HCT116 (cell line): ENCODE data around the gene CTAGE9. TPM values are rescaled to one million over a fixed set of nuclear protein-coding genes. Genes with fewer than 3 reads are reported as not detected.

Experiments used
- ATAC-seq: fragments of 200-7000 bp; cut with Tn5 transposase; 2 replicates; pipeline ENCODE4 v1.9.1; 2020; ENCODE audit warnings: mild to moderate bottlenecking, moderate library complexity
- BruUV-seq: library from RNA; stranded (reverse); fragments of 400-500 nt; replicated peaks from 2 replicates; lab custom pipeline; 2021; lab: Mats Ljungman, UMichigan
- CTCF ChIA-PET: fragments of 300-600 bp; sonication (Branson Sonifier 250); formaldehyde crosslinking; loops from one replicate; lab custom pipeline; 2021; ENCODE audit warnings: antibody characterized with exemption; lab: Charles Lee
- POLR2A ChIA-PET: fragments of 300-600, 350-600 bp; sonication (Branson Sonifier 250); formaldehyde crosslinking; loops from one replicate; lab custom pipeline; 2021; ENCODE audit warnings: antibody characterized with exemption; lab: Charles Lee
- RAD21 ChIA-PET, 2 experiments: fragments of 300-600 bp; sonication (Branson Sonifier 250); formaldehyde crosslinking; loops; one replicate each; lab custom pipeline; 2023; ENCODE audit warnings: low total read pairs in 2 of 2; ENCODE audit not compliant: uncharacterized antibody in 2 of 2, unreplicated experiment in 2 of 2, low non-redundant PET in 1 of 2; lab: Charles Lee
- DNase-seq: peaks from one replicate; pipeline ENCODE4 v3.0.0-alpha.2; 2010; ENCODE audit warnings: low read depth, low spot score
- H2AFZ ChIP-seq: fragments of 200-600 bp; shearing (Covaris generic), sonication (generic); 2 replicates; pipeline ENCODE4 v1.6.1; 2017; ENCODE audit warnings: low read depth, mixed run types, mixed read lengths, antibody characterized with exemption, low read length; ENCODE audit not compliant: poor library complexity, severe bottlenecking
- H3K27ac ChIP-seq: 2 replicates; pipeline ENCODE4 v1.5.1; 2012; ENCODE audit warnings: low read depth, low read length
- H3K27me3 ChIP-seq: fragments of 200-600 bp; sonication (generic); 2 replicates; pipeline ENCODE4 v1.6.1; 2016; ENCODE audit warnings: mixed run types, low read length, mixed read lengths; ENCODE audit not compliant: insufficient read depth
- H3K36me3 ChIP-seq, 2 experiments: fragments of 200-500 bp in 1 of 2; fragments of 200-600 bp in 1 of 2; sonication (Bioruptor generic) in 1 of 2; sonication (generic) in 1 of 2; 2 replicates each; pipeline versions ENCODE4 v1.5.1 to v1.6.1; 2014 to 2016; ENCODE audit warnings: low read length in 2 of 2, inconsistent platforms in 1 of 2, mixed read lengths in 1 of 2, mixed run types in 1 of 2; ENCODE audit not compliant: insufficient read depth in 2 of 2, control insufficient read depth in 1 of 2
- H3K4me1 ChIP-seq, 2 experiments: fragments of 200-600 bp in 1 of 2; sonication (generic) in 1 of 2; 2 replicates each; pipeline versions ENCODE4 v1.5.1 to v1.6.1; 2012 to 2017; ENCODE audit warnings: low read length in 2 of 2, inconsistent platforms in 1 of 2, mild to moderate bottlenecking in 1 of 2, mixed read lengths in 1 of 2, mixed run types in 1 of 2, moderate library complexity in 1 of 2; ENCODE audit not compliant: insufficient read depth in 2 of 2, control insufficient read depth in 1 of 2
- H3K4me2 ChIP-seq: fragments of 200-600 bp; sonication (generic); 2 replicates; pipeline ENCODE4 v1.6.1; 2017; ENCODE audit warnings: mixed run types, low read length, mixed read lengths
- H3K4me3 ChIP-seq, 2 experiments: fragments of 200-600 bp in 1 of 2; sonication (generic) in 1 of 2; replicated peaks in 1 of 2; 2 replicates each; pipeline ENCODE4 v1.5.1; 2011 to 2016; ENCODE audit warnings: low read length in 2 of 2, control low read depth in 1 of 2, low read depth in 1 of 2, mild to moderate bottlenecking in 1 of 2, mixed read lengths in 1 of 2, mixed run types in 1 of 2
- H3K79me2 ChIP-seq: fragments of 200-600 bp; sonication (generic); 2 replicates; pipeline ENCODE4 v1.6.1; 2017; ENCODE audit warnings: mild to moderate bottlenecking, mixed run types, low read length, moderate library complexity, mixed read lengths; ENCODE audit not compliant: insufficient read depth
- H3K9ac ChIP-seq: fragments of 200-600 bp; sonication (generic); 2 replicates; pipeline ENCODE4 v1.6.1; 2016; ENCODE audit warnings: low read length, mixed read lengths
- H3K9me2 ChIP-seq: fragments of 200-600 bp; sonication (generic), shearing (Covaris generic); 2 replicates; pipeline ENCODE4 v1.6.1; 2017; ENCODE audit warnings: mixed run types, mild to moderate bottlenecking, moderate library complexity; ENCODE audit not compliant: insufficient read depth
- H3K9me3 ChIP-seq, 2 experiments: fragments of 200-500 bp in 1 of 2; fragments of 200-600 bp in 1 of 2; sonication (Bioruptor generic) in 1 of 2; sonication (generic) in 1 of 2; 2 replicates each; pipeline ENCODE4 v1.6.1; 2014 to 2017; ENCODE audit warnings: low read length in 2 of 2, mixed read lengths in 2 of 2, inconsistent platforms in 1 of 2, low read depth in 1 of 2, mild to moderate bottlenecking in 1 of 2, mixed run types in 1 of 2, moderate library complexity in 1 of 2; ENCODE audit not compliant: control insufficient read depth in 1 of 2, insufficient read depth in 1 of 2
- H4K20me1 ChIP-seq: fragments of 200-600 bp; sonication (generic), shearing (Covaris generic); 2 replicates; pipeline ENCODE4 v1.6.1; 2017; ENCODE audit warnings: mixed run types, mild to moderate bottlenecking, moderate library complexity; ENCODE audit not compliant: insufficient read depth
- CBX3 ChIP-seq: IDR thresholded peaks from 2 replicates; pipeline ENCODE4 v1.6.1; 2012; ENCODE audit warnings: low read depth
- CEBPB ChIP-seq: IDR thresholded peaks from 2 replicates; pipeline ENCODE4 v1.6.1; 2012; ENCODE audit warnings: low read depth
- EGR1 ChIP-seq: IDR thresholded peaks from 2 replicates; pipeline ENCODE4 v1.6.1; 2012; ENCODE audit warnings: low read depth
- ELF1 ChIP-seq: IDR thresholded peaks from 2 replicates; pipeline ENCODE4 v1.6.1; 2012; ENCODE audit warnings: low read depth, borderline replicate concordance
- EZH2 ChIP-seq: fragments of 200-600 bp; sonication (generic); IDR thresholded peaks from 2 replicates; pipeline ENCODE4 v1.6.1; 2017; ENCODE audit warnings: antibody characterized with exemption, mixed run types
- EZH2phosphoT487 ChIP-seq: fragments of 200-600 bp; IDR thresholded peaks from 2 replicates; pipeline ENCODE4 v1.6.1; 2018; ENCODE audit warnings: antibody characterized with exemption, borderline replicate concordance
- FOSL1 ChIP-seq: IDR thresholded peaks from 2 replicates; pipeline ENCODE4 v1.6.1; 2012; ENCODE audit warnings: low read depth
- RAD21 ChIP-seq: IDR thresholded peaks from 2 replicates; pipeline ENCODE4 v1.6.1; 2012; ENCODE audit warnings: low read depth, mild to moderate bottlenecking
- SIN3A ChIP-seq: IDR thresholded peaks from 2 replicates; pipeline ENCODE4 v1.6.1; 2012; ENCODE audit warnings: low read depth
- SP1 ChIP-seq: IDR thresholded peaks from 2 replicates; pipeline ENCODE4 v1.6.1; 2012; ENCODE audit warnings: low read depth
- SRF ChIP-seq: IDR thresholded peaks from 2 replicates; pipeline ENCODE4 v1.6.1; 2012; ENCODE audit warnings: low read depth
- TCF7L2 ChIP-seq: IDR thresholded peaks from 2 replicates; pipeline ENCODE4 v1.7.0; 2011; ENCODE audit warnings: borderline replicate concordance, inconsistent platforms; ENCODE audit not compliant: insufficient read depth, insufficient read length; ENCODE audit errors: extremely low read depth
- YY1 ChIP-seq: IDR thresholded peaks from 2 replicates; pipeline ENCODE4 v1.6.1; 2011; ENCODE audit warnings: low read length, low read depth, moderate library complexity, mild to moderate bottlenecking; ENCODE audit not compliant: insufficient replicate concordance; ENCODE audit errors: extremely low read depth
- ZFX ChIP-seq: fragments of 450-650 bp; IDR thresholded peaks from 2 replicates; pipeline ENCODE4 v1.6.1; 2017
- ZNF274 ChIP-seq: fragments of 200-500 bp; sonication (Bioruptor generic); IDR thresholded peaks from 2 replicates; pipeline ENCODE4 v1.6.1; 2014; ENCODE audit warnings: mild to moderate bottlenecking, low read depth, low read length, inconsistent platforms
- intact Hi-C: fragments of 100-400 bp; cut with micrococcal nuclease; formaldehyde crosslinking; loops from 2 replicates; pipeline ENCODE4 v1.10.0; 2022
- total RNA-seq: library from RNA; stranded (reverse); gene quantifications from one replicate; pipeline ENCODE4 v1.2.1, GENCODE V29; 2021; ENCODE audit not compliant: unreplicated experiment
- TF ChIP-seq, protein P1 (sequence below), 3 experiments: fragments of 200-600 bp in 1 of 3; sonication (generic) in 1 of 3; IDR thresholded peaks in 2 of 3; conservative IDR thresholded peaks in 1 of 3; 2 replicates each; pipeline ENCODE4 v1.5.1; 2012 to 2017; ENCODE audit warnings: low read depth in 2 of 3, low read length in 2 of 3, antibody characterized with exemption in 1 of 3, borderline replicate concordance in 1 of 3, control low read depth in 1 of 3, mild to moderate bottlenecking in 1 of 3, mixed read lengths in 1 of 3, mixed run types in 1 of 3, moderate library complexity in 1 of 3; ENCODE audit not compliant: insufficient read depth in 1 of 3
- TF ChIP-seq, protein P2 (sequence below): IDR thresholded peaks from 2 replicates; pipeline ENCODE4 v1.6.1; 2012
- TF ChIP-seq, protein P3 (sequence below): IDR thresholded peaks from 2 replicates; pipeline ENCODE4 v1.6.1; 2011; ENCODE audit warnings: mild to moderate bottlenecking, low read length, moderate library complexity; ENCODE audit not compliant: insufficient replicate concordance; ENCODE audit errors: extremely low read depth
- TF ChIP-seq, protein P4 (sequence below): IDR thresholded peaks from 2 replicates; pipeline ENCODE4 v1.6.1; 2012
- TF ChIP-seq, protein P5 (sequence below): IDR thresholded peaks from 2 replicates; pipeline ENCODE4 v1.6.1; 2012; ENCODE audit warnings: low read depth

Gene CTAGE9
- total RNA-seq, 1 experiment from 2014 or later = not detected

DNA sequence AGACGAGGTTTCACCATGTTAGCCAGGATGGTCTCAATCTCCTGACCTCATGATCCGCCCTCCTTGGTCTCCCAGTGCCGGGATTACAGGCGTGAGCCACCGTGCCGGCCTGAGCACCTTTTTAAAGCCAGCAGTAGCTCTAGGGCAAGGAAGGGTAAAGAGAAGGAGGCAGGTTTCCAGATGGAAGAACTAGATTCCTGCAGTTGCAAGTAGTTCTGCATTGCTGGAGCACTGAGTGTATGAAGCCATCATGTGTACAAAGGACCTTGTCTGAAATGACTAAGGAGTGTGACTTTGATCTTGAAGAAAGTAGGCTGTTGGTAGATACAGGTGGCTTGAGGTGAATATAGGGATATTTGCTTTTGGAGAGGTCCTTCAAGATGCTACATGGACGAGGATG lies 13.9 kb downstream of the CTAGE9 start:
- no peak overlapping the region for H3K9ac ChIP-seq
- no peaks in the 10 kb centered on the region for H3K4me1 ChIP-seq
- H3K27me3 ChIP-seq = no peaks in the 10 kb centered on the region
- intact Hi-C loops = loop anchor here (5.0 to 10.0 kb wide), 4 partner anchors 195 to 778 kb away; no protein-coding TSS in a partner anchor
- H3K4me2 ChIP-seq = no peak overlapping the region
- POLR2A ChIA-PET = no interaction called here
- RAD21 ChIA-PET = no interaction called here
- no peaks in the 10 kb centered on the region for H3K79me2 ChIP-seq
- H3K36me3 ChIP-seq = no peaks in the 10 kb centered on the region
- ATAC-seq (no peak), DNase-seq (no peak)
- H3K9me3 ChIP-seq = no peaks in the 10 kb centered on the region
- no peaks in the 10 kb centered on the region for H4K20me1 ChIP-seq
- CTCF ChIA-PET = interaction anchor here (2.2 to 3.4 kb wide), 2 partner anchors 214 to 227 kb away, joined by 12 to 60 read pairs; no protein-coding TSS in a partner anchor
- TF ChIP-seq, protein P1, sequence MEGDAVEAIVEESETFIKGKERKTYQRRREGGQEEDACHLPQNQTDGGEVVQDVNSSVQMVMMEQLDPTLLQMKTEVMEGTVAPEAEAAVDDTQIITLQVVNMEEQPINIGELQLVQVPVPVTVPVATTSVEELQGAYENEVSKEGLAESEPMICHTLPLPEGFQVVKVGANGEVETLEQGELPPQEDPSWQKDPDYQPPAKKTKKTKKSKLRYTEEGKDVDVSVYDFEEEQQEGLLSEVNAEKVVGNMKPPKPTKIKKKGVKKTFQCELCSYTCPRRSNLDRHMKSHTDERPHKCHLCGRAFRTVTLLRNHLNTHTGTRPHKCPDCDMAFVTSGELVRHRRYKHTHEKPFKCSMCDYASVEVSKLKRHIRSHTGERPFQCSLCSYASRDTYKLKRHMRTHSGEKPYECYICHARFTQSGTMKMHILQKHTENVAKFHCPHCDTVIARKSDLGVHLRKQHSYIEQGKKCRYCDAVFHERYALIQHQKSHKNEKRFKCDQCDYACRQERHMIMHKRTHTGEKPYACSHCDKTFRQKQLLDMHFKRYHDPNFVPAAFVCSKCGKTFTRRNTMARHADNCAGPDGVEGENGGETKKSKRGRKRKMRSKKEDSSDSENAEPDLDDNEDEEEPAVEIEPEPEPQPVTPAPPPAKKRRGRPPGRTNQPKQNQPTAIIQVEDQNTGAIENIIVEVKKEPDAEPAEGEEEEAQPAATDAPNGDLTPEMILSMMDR (IDR thresholded peaks at IDR 0.05 in 2 of 3, conservative IDR thresholded peaks at IDR 0.05 in 1 of 3; ENCODE audit: borderline replicate concordance in 1 of 3, insufficient read depth in 1 of 3, low read depth in 2 of 3, low read length in 2 of 3) = no peak
- TF ChIP-seq CBX3 (no peak), CEBPB (no peak), ELF1 (no peak), EZH2phosphoT487 (no peak), SRF (no peak), ZFX (no peak), EZH2 (no peak), RAD21 (no peak), SP1 (no peak), SIN3A (no peak), ZNF274 (no peak), EGR1 (no peak), YY1 (no peak), TCF7L2 (no peak), FOSL1 (no peak)
- TF ChIP-seq, protein P2, sequence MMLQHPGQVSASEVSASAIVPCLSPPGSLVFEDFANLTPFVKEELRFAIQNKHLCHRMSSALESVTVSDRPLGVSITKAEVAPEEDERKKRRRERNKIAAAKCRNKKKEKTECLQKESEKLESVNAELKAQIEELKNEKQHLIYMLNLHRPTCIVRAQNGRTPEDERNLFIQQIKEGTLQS = no peak
- TF ChIP-seq, protein P3, sequence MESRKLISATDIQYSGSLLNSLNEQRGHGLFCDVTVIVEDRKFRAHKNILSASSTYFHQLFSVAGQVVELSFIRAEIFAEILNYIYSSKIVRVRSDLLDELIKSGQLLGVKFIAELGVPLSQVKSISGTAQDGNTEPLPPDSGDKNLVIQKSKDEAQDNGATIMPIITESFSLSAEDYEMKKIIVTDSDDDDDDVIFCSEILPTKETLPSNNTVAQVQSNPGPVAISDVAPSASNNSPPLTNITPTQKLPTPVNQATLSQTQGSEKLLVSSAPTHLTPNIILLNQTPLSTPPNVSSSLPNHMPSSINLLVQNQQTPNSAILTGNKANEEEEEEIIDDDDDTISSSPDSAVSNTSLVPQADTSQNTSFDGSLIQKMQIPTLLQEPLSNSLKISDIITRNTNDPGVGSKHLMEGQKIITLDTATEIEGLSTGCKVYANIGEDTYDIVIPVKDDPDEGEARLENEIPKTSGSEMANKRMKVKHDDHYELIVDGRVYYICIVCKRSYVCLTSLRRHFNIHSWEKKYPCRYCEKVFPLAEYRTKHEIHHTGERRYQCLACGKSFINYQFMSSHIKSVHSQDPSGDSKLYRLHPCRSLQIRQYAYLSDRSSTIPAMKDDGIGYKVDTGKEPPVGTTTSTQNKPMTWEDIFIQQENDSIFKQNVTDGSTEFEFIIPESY = no peak
- TF ChIP-seq, protein P4, sequence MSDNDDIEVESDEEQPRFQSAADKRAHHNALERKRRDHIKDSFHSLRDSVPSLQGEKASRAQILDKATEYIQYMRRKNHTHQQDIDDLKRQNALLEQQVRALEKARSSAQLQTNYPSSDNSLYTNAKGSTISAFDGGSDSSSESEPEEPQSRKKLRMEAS = no peak
- TF ChIP-seq, protein P5, sequence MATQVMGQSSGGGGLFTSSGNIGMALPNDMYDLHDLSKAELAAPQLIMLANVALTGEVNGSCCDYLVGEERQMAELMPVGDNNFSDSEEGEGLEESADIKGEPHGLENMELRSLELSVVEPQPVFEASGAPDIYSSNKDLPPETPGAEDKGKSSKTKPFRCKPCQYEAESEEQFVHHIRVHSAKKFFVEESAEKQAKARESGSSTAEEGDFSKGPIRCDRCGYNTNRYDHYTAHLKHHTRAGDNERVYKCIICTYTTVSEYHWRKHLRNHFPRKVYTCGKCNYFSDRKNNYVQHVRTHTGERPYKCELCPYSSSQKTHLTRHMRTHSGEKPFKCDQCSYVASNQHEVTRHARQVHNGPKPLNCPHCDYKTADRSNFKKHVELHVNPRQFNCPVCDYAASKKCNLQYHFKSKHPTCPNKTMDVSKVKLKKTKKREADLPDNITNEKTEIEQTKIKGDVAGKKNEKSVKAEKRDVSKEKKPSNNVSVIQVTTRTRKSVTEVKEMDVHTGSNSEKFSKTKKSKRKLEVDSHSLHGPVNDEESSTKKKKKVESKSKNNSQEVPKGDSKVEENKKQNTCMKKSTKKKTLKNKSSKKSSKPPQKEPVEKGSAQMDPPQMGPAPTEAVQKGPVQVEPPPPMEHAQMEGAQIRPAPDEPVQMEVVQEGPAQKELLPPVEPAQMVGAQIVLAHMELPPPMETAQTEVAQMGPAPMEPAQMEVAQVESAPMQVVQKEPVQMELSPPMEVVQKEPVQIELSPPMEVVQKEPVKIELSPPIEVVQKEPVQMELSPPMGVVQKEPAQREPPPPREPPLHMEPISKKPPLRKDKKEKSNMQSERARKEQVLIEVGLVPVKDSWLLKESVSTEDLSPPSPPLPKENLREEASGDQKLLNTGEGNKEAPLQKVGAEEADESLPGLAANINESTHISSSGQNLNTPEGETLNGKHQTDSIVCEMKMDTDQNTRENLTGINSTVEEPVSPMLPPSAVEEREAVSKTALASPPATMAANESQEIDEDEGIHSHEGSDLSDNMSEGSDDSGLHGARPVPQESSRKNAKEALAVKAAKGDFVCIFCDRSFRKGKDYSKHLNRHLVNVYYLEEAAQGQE = no peak
- H3K27ac ChIP-seq = no peak overlapping the region
- no TSS peak for BruUV-seq
- no peak overlapping the region for H2AFZ ChIP-seq
- H3K9me2 ChIP-seq = no peaks in the 10 kb centered on the region
- no peak overlapping the region for H3K4me3 ChIP-seq
